Neural cell (in vitro differentiated cells): Measurements from ENCODE around the gene FHIP1A. TPM values are rescaled to one million over a fixed set of nuclear protein-coding genes. Genes with fewer than 3 reads are reported as not detected.

Source experiments
- H2AFZ ChIP-seq: fragments of 200-600, 300-800 bp; sonication (generic), shearing (Covaris generic); 2 replicates; pipeline ENCODE4 v1.6.0; 2014; ENCODE audit warnings: low read depth, mild to moderate bottlenecking, antibody characterized with exemption, low read length, moderate library complexity
- H3F3A ChIP-seq: fragments of 200-600 bp; shearing (Covaris generic); 2 replicates; pipeline ENCODE4 v1.6.1; 2016; ENCODE audit warnings: mild to moderate bottlenecking, moderate library complexity, mixed read lengths, antibody characterized with exemption, low read length; ENCODE audit not compliant: insufficient read depth, poor library complexity, severe bottlenecking
- H3K27ac ChIP-seq: fragments of 200-600, 300-800 bp; sonication (generic), shearing (Covaris generic); 2 replicates; pipeline ENCODE4 v1.5.1; 2014; ENCODE audit warnings: mild to moderate bottlenecking, low read length, moderate library complexity
- H3K27me3 ChIP-seq: fragments of 300-800, 200-600 bp; sonication (generic), shearing (Covaris generic); 2 replicates; pipeline ENCODE4 v1.6.0; 2014; ENCODE audit warnings: mild to moderate bottlenecking, low read depth, low read length, moderate library complexity; ENCODE audit not compliant: insufficient read depth
- H3K36me3 ChIP-seq: fragments of 300-800, 200-600 bp; sonication (generic), shearing (Covaris generic); 2 replicates; pipeline ENCODE4 v1.5.1; 2014; ENCODE audit warnings: mild to moderate bottlenecking, antibody characterized with exemption, low read length, moderate library complexity; ENCODE audit not compliant: insufficient read depth
- H3K4me2 ChIP-seq: fragments of 300-800, 200-600 bp; sonication (generic), shearing (Covaris generic); 2 replicates; pipeline ENCODE4 v1.6.0; 2014; ENCODE audit warnings: mild to moderate bottlenecking, low read length
- H3K4me3 ChIP-seq: fragments of 300-800, 200-600 bp; sonication (generic), shearing (Covaris generic); 2 replicates; pipeline ENCODE4 v1.5.1; 2014; ENCODE audit warnings: mild to moderate bottlenecking, low read length, moderate library complexity
- H3K79me2 ChIP-seq: fragments of 200-600 bp; shearing (Covaris generic); replicated peaks from 2 replicates; pipeline ENCODE4 v1.6.0; 2014; ENCODE audit warnings: mild to moderate bottlenecking, low read length, moderate library complexity; ENCODE audit not compliant: insufficient read depth
- H3K9ac ChIP-seq: fragments of 300-800, 200-600 bp; sonication (generic), shearing (Covaris generic); 2 replicates; pipeline ENCODE4 v1.6.1; 2016; ENCODE audit warnings: mild to moderate bottlenecking, low read length, mixed read lengths
- H3K9me2 ChIP-seq: fragments of 200-600 bp; shearing (Covaris generic); 2 replicates; pipeline ENCODE4 v1.6.1; 2016; ENCODE audit warnings: mild to moderate bottlenecking, low read length, mixed read lengths; ENCODE audit not compliant: insufficient read depth
- H3K9me3 ChIP-seq: fragments of 200-600, 300-800 bp; sonication (generic), shearing (Covaris generic); 2 replicates; pipeline ENCODE4 v1.6.1; 2016; ENCODE audit warnings: mild to moderate bottlenecking, mixed run types, low read length, moderate library complexity, mixed read lengths
- H4K20me1 ChIP-seq: fragments of 200-600 bp; shearing (Covaris generic); 2 replicates; pipeline ENCODE4 v1.6.1; 2016; ENCODE audit warnings: mild to moderate bottlenecking, mixed run types; ENCODE audit not compliant: insufficient read depth
- EP300 ChIP-seq: fragments of 450-650 bp; conservative IDR thresholded peaks from 2 replicates; pipeline ENCODE4 v1.6.1; 2014; ENCODE audit warnings: antibody characterized with exemption, mild to moderate bottlenecking, moderate library complexity; ENCODE audit not compliant: poor library complexity, severe bottlenecking
- EZH2 ChIP-seq: fragments of 200-600, 300-800 bp; shearing (Covaris generic), sonication (generic); IDR thresholded peaks from 2 replicates; pipeline ENCODE4 v1.6.1; 2014; ENCODE audit warnings: antibody characterized with exemption, low read length, borderline replicate concordance, mild to moderate bottlenecking; ENCODE audit not compliant: insufficient read depth, poor library complexity, severe bottlenecking
- MXI1 ChIP-seq: fragments of 450-650 bp; conservative IDR thresholded peaks from 2 replicates; pipeline ENCODE4 v1.6.1; 2014; ENCODE audit warnings: antibody characterized with exemption, mild to moderate bottlenecking; ENCODE audit not compliant: poor library complexity, severe bottlenecking
- POLR2AphosphoS5 ChIP-seq: IDR thresholded peaks from 2 replicates; pipeline ENCODE4 v1.6.1; 2012
- RAD21 ChIP-seq: fragments of 450-650 bp; conservative IDR thresholded peaks from 2 replicates; pipeline ENCODE4 v1.6.1; 2014; ENCODE audit warnings: antibody characterized with exemption, mild to moderate bottlenecking, moderate library complexity
- SMC3 ChIP-seq: fragments of 450-650 bp; conservative IDR thresholded peaks from 2 replicates; pipeline ENCODE4 v1.6.1; 2014; ENCODE audit warnings: antibody characterized with exemption, mild to moderate bottlenecking, moderate library complexity; ENCODE audit not compliant: poor library complexity
- TAF1 ChIP-seq: IDR thresholded peaks from 2 replicates; pipeline ENCODE4 v1.6.1; 2012; ENCODE audit warnings: low read depth
- polyA plus RNA-seq: library from polyadenylated mRNA; depleted of rRNA; stranded (reverse); fragments of >200 nt; gene quantifications from 2 replicates; pipeline ENCODE4 v1.2.3, GENCODE V29; 2014
- TF ChIP-seq, protein P1 (sequence below): fragments of 450-650 bp; IDR thresholded peaks from 2 replicates; pipeline ENCODE4 v1.5.1; 2014; ENCODE audit warnings: antibody characterized with exemption, mild to moderate bottlenecking, moderate library complexity; ENCODE audit not compliant: poor library complexity, severe bottlenecking
- TF ChIP-seq, protein P2 (sequence below): IDR thresholded peaks from 2 replicates; pipeline ENCODE4 v1.6.1; 2012; ENCODE audit warnings: borderline replicate concordance

Gene FHIP1A
- polyA plus RNA-seq, 1 donor from 2014 or later, result not detected

DNA sequence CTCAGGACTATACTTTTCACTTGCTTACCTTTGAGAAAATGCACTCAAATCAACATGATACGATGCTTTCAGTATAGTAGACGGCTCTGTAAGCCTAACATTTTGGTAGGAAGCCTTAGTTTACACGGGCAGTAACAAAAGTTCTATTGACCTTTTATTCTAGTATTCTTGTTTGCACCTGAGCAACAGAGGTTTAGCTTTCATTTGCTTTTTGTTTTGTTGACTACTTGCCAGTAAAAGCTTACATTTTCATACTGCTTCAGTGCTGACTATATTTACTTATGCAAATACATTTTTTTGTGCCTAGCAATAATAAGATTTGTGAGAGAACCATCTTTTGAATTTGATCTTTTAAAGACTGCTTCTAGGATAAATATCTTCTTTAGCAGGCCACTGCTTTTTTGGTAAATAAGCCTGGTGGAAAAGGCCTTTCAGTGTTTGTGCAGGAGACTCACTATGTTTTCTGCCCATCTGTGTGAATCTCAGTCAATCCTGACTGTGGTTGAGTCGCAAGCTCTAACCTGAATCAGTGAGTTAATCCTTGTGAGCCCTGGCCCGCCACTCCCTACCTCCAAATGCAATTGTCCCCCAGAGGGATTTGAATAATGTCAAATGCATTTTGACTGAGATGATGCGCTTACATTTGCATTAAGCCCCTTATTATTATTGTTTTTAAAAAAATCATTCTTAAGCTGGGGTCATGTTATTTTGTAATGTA lies 21.9 kb downstream of the FHIP1A start (continued):
- TF ChIP-seq, protein P1, sequence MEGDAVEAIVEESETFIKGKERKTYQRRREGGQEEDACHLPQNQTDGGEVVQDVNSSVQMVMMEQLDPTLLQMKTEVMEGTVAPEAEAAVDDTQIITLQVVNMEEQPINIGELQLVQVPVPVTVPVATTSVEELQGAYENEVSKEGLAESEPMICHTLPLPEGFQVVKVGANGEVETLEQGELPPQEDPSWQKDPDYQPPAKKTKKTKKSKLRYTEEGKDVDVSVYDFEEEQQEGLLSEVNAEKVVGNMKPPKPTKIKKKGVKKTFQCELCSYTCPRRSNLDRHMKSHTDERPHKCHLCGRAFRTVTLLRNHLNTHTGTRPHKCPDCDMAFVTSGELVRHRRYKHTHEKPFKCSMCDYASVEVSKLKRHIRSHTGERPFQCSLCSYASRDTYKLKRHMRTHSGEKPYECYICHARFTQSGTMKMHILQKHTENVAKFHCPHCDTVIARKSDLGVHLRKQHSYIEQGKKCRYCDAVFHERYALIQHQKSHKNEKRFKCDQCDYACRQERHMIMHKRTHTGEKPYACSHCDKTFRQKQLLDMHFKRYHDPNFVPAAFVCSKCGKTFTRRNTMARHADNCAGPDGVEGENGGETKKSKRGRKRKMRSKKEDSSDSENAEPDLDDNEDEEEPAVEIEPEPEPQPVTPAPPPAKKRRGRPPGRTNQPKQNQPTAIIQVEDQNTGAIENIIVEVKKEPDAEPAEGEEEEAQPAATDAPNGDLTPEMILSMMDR, result no peak

DNA sequence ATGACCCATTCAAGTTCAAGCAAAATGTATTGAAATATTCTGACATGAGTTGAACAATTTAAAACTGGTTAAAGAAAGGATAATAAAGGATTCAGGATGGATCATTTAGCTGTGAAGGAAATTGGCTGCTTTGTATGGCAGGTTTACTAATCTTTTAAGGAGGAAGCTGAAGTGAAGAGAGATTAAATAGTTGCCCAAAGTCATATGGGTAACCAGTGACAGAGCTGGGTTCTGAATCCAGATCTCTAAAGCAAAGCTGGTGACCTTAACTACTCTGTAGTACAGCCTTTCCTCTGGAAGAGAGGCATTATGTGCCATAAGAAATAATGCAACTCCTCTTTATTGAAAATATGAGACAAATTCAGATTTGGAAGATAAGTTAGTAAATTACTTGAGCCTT lies 22.8 kb downstream of the FHIP1A start:
- Histone ChIP-seq H3K4me2 (no peak overlapping the region), H4K20me1 (no peaks in the 10 kb centered on the region), H3K36me3 (no peaks in the 10 kb centered on the region), H3K9me2 (no peaks in the 10 kb centered on the region), H3K9me3 (no peaks in the 10 kb centered on the region), H2AFZ (no peak overlapping the region), H3K9ac (no peak overlapping the region), H3K4me3 (no peak overlapping the region), H3K27ac (no peak overlapping the region), H3K79me2 (no peaks in the 10 kb centered on the region), H3F3A (no peaks in the 10 kb centered on the region), H3K27me3 (no peaks in the 10 kb centered on the region)
- no peak for TF ChIP-seq MXI1
- TF ChIP-seq TAF1, result no peak
- no peak for TF ChIP-seq SMC3
- TF ChIP-seq POLR2AphosphoS5, result no peak
- no peak for TF ChIP-seq RAD21

DNA sequence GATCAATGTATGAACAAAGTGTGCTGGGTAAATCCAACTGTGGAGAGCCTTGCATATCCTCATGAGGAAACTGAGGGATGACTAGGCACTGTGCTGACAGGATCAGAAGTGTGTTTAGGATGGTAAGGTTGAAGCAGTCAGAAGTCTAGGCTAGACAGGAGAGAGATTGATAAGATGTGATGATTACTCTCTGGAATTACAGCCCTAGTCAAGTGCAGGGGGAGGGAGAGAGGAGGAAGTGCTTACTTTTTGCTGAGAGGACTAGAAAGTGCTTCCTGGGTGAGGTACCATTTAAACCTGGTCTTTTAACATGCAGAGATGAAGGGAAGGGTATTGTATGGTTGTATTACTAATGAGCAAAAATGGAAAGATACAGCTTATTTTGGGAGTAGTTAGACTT lies 23.7 kb downstream of the FHIP1A start:
- Histone ChIP-seq H3F3A (no peaks in the 10 kb centered on the region), H3K4me3 (no peak overlapping the region), H3K27ac (no peak overlapping the region), H3K79me2 (no peaks in the 10 kb centered on the region), H4K20me1 (no peaks in the 10 kb centered on the region), H3K9me3 (no peaks in the 10 kb centered on the region), H3K9ac (no peak overlapping the region), H2AFZ (no peak overlapping the region), H3K27me3 (no peaks in the 10 kb centered on the region), H3K4me2 (no peak overlapping the region), H3K36me3 (no peaks in the 10 kb centered on the region), H3K9me2 (no peaks in the 10 kb centered on the region)
- no peak for TF ChIP-seq SMC3
- TF ChIP-seq POLR2AphosphoS5, result no peak
- TF ChIP-seq TAF1, result no peak
- TF ChIP-seq, protein P1, result no peak
- no peak for TF ChIP-seq EZH2
- TF ChIP-seq RAD21, result no peak
- no peak for TF ChIP-seq EP300
- TF ChIP-seq, protein P2, sequence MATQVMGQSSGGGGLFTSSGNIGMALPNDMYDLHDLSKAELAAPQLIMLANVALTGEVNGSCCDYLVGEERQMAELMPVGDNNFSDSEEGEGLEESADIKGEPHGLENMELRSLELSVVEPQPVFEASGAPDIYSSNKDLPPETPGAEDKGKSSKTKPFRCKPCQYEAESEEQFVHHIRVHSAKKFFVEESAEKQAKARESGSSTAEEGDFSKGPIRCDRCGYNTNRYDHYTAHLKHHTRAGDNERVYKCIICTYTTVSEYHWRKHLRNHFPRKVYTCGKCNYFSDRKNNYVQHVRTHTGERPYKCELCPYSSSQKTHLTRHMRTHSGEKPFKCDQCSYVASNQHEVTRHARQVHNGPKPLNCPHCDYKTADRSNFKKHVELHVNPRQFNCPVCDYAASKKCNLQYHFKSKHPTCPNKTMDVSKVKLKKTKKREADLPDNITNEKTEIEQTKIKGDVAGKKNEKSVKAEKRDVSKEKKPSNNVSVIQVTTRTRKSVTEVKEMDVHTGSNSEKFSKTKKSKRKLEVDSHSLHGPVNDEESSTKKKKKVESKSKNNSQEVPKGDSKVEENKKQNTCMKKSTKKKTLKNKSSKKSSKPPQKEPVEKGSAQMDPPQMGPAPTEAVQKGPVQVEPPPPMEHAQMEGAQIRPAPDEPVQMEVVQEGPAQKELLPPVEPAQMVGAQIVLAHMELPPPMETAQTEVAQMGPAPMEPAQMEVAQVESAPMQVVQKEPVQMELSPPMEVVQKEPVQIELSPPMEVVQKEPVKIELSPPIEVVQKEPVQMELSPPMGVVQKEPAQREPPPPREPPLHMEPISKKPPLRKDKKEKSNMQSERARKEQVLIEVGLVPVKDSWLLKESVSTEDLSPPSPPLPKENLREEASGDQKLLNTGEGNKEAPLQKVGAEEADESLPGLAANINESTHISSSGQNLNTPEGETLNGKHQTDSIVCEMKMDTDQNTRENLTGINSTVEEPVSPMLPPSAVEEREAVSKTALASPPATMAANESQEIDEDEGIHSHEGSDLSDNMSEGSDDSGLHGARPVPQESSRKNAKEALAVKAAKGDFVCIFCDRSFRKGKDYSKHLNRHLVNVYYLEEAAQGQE, result no peak
- TF ChIP-seq MXI1, result no peak
